ENCODE measurements around the gene RASAL2. TPM values are rescaled to one million over a fixed set of nuclear protein-coding genes. Genes with fewer than 3 reads are reported as not detected.

Gene RASAL2
- total and polyA plus RNA-seq, 2 experiments from 2014 or later = 16.0 to 42.2 TPM

- TF ChIP-seq ZNF462 (CRISPR knock-in tag; IDR thresholded peaks at IDR 0.05) = no peak
- TF ChIP-seq CREB1 (CRISPR knock-in tag; IDR thresholded peaks at IDR 0.05; ENCODE audit: low read depth) = no peak
- TF ChIP-seq NANOG (IDR thresholded peaks at IDR 0.05; ENCODE audit: borderline replicate concordance) = no peak
- TF ChIP-seq EZH2phosphoT487 (IDR thresholded peaks at IDR 0.05; ENCODE audit: unreplicated experiment) = no peak
- TF ChIP-seq CTCF (conservative IDR thresholded peaks at IDR 0.05; ENCODE audit: low read depth in 2 of 2) = no peak
- no peak for TF ChIP-seq ZNF114 (CRISPR knock-in tag; IDR thresholded peaks at IDR 0.05)
Observed at GRCh38 chr1:178434899-178435435, 341.1 kb downstream of the RASAL2 start (continued).

- H3K4me2 ChIP-seq = no peak overlapping the region
- no peaks in the 10 kb centered on the region for H3K9me2 ChIP-seq (ENCODE audit: insufficient read depth)
- H3K79me2 ChIP-seq (replicated peaks; ENCODE audit: insufficient read depth) = no peaks in the 10 kb centered on the region
- H3K36me3 ChIP-seq (ENCODE audit: insufficient read depth) = peaks cover 9% of the 10 kb centered on the region; the same call in 1 of the 2 replicates
- H3K9me3 Mint-ChIP-seq = no peaks in the 10 kb centered on the region; the same call in 2 of the 3 replicates
- H3K27me3 ChIP-seq (ENCODE audit: insufficient read depth) = no peaks in the 10 kb centered on the region
- no peaks in the 10 kb centered on the region for H3K27me3 Mint-ChIP-seq (ENCODE audit: insufficient read depth, low read depth, poor library complexity)
- no peaks in the 10 kb centered on the region for H4K20me1 ChIP-seq (replicated peaks; ENCODE audit: insufficient read depth)
- H3K36me3 Mint-ChIP-seq (ENCODE audit: low read depth) = peaks cover 7% of the 10 kb centered on the region
- no peak overlapping the region for H3K4me3 ChIP-seq
- H3K4me3 Mint-ChIP-seq = no peak overlapping the region
- no peak overlapping the region for H3K27ac ChIP-seq (ENCODE audit: low read depth)
- ATAC-seq (peak; percentile 74), DNase-seq (ENCODE audit: low spot score) (peak; percentile 42)
- H3K4me1 ChIP-seq (ENCODE audit: insufficient read depth) = peaks cover 17% of the 10 kb centered on the region; the same call in 1 of the 2 replicates
- H3K4me1 Mint-ChIP-seq = peaks cover 20% of the 10 kb centered on the region
- no peak overlapping the region for H3K27ac Mint-ChIP-seq
- no peak overlapping the region for H2AFZ ChIP-seq
- H3F3A ChIP-seq (replicated peaks; ENCODE audit: low read depth) = no peaks in the 10 kb centered on the region
- TF ChIP-seq CTCF (conservative IDR thresholded peaks at IDR 0.05; ENCODE audit: low read depth in 2 of 2) (no peak), ZNF114 (CRISPR knock-in tag; IDR thresholded peaks at IDR 0.05) (no peak), REST (IDR thresholded peaks at IDR 0.05; ENCODE audit: unreplicated experiment) (no peak), POLR2AphosphoS5 (IDR thresholded peaks at IDR 0.05; ENCODE audit: low read depth) (no peak), EZH2 (IDR thresholded peaks at IDR 0.05; ENCODE audit: low read depth, unreplicated experiment) (no peak), EZH2phosphoT487 (IDR thresholded peaks at IDR 0.05; ENCODE audit: unreplicated experiment) (no peak)
Observed at GRCh38 chr1:178436899-178437298, 343.0 kb downstream of the RASAL2 start.

Measured in GM23338 (cell line).